PFSK-1 (cell line): ENCODE data around the gene SUSD6.

Experiments used
- FOXP2 ChIP-seq: optimal IDR thresholded peaks from 2 replicates; pipeline ENCODE3; 2011; ENCODE audit warnings: borderline replicate concordance, control low read depth, inconsistent platforms; ENCODE audit not compliant: insufficient read depth; ENCODE audit errors: extremely low read length, extremely low read depth
- POLR2AphosphoS5 ChIP-seq: IDR thresholded peaks from 2 replicates; pipeline ENCODE4 v1.6.1; 2012; ENCODE audit warnings: low read depth, mild to moderate bottlenecking, control low read depth, low read length, moderate library complexity
- SIN3A ChIP-seq: IDR thresholded peaks from 2 replicates; pipeline ENCODE4 v1.6.1; 2012; ENCODE audit warnings: mild to moderate bottlenecking, low read length, moderate library complexity, borderline replicate concordance; ENCODE audit not compliant: insufficient read depth
- TAF1 ChIP-seq: IDR thresholded peaks from 2 replicates; pipeline ENCODE4 v1.6.1; 2012; ENCODE audit warnings: low read length, control low read depth, borderline replicate concordance; ENCODE audit not compliant: insufficient read depth
- TF ChIP-seq, protein P1 (sequence below), 2 experiments: IDR thresholded peaks; 2 replicates each; pipeline versions ENCODE4 v1.6.1 to v1.8.0; 2011 to 2012; ENCODE audit warnings: low read depth in 2 of 2, low read length in 2 of 2, control low read depth in 1 of 2, inconsistent platforms in 1 of 2, mild to moderate bottlenecking in 1 of 2, moderate library complexity in 1 of 2; ENCODE audit not compliant: insufficient read depth in 1 of 2

DNA sequence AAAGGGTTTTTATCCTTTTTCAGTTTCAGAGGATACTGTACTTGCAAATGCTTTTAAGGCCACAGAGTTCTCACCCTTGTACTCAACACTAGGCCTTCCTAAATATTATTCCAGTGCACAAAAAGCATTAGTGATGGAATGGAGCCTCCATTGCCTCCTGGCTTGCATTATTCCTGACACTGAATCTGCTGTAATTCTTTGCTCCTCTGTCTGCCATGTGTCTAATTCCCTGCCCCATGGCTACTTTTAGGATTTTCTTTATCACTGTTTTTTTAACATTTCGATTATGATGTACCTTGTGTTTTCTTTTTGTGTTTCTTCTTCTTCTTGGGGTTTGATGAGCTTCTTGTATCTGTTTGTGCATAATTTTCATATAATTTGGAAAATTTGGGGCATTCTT lies 29.5 kb downstream of the SUSD6 start:
- TF ChIP-seq POLR2AphosphoS5 (no peak), SIN3A (no peak), TAF1 (no peak), FOXP2 (no peak)
- TF ChIP-seq, protein P1, sequence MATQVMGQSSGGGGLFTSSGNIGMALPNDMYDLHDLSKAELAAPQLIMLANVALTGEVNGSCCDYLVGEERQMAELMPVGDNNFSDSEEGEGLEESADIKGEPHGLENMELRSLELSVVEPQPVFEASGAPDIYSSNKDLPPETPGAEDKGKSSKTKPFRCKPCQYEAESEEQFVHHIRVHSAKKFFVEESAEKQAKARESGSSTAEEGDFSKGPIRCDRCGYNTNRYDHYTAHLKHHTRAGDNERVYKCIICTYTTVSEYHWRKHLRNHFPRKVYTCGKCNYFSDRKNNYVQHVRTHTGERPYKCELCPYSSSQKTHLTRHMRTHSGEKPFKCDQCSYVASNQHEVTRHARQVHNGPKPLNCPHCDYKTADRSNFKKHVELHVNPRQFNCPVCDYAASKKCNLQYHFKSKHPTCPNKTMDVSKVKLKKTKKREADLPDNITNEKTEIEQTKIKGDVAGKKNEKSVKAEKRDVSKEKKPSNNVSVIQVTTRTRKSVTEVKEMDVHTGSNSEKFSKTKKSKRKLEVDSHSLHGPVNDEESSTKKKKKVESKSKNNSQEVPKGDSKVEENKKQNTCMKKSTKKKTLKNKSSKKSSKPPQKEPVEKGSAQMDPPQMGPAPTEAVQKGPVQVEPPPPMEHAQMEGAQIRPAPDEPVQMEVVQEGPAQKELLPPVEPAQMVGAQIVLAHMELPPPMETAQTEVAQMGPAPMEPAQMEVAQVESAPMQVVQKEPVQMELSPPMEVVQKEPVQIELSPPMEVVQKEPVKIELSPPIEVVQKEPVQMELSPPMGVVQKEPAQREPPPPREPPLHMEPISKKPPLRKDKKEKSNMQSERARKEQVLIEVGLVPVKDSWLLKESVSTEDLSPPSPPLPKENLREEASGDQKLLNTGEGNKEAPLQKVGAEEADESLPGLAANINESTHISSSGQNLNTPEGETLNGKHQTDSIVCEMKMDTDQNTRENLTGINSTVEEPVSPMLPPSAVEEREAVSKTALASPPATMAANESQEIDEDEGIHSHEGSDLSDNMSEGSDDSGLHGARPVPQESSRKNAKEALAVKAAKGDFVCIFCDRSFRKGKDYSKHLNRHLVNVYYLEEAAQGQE (IDR thresholded peaks at IDR 0.05; ENCODE audit: insufficient read depth in 1 of 2, low read depth in 2 of 2, low read length in 2 of 2), result no peak
